IMR-90 (cell line): ENCODE measurements around the gene CABCOCO1. TPM values are rescaled to one million over a fixed set of nuclear protein-coding genes. Genes with fewer than 3 reads are reported as not detected.
A peak's percentile ranks its signal among the peaks of the same experiment; 100 is the strongest.

Experiments
- ATAC-seq: fragments of 200-7000 bp; cut with Tn5 transposase; 2 replicates; pipeline ENCODE4 v1.9.1; 2020; ENCODE audit warnings: low read depth, mild to moderate bottlenecking, moderate library complexity
- Bru-seq: library from RNA; stranded (reverse); fragments of 400-500 nt; gene quantifications from one replicate; lab custom pipeline; 2021; lab: Mats Ljungman, UMichigan
- BruChase-seq, 2 experiments: library from RNA; stranded (reverse); fragments of 400-500 nt; gene quantifications; one replicate each; lab custom pipeline; 2021; lab: Mats Ljungman, UMichigan
- BruUV-seq: library from RNA; stranded (reverse); fragments of 400-500 nt; replicated peaks from 2 replicates; lab custom pipeline; 2021; lab: Mats Ljungman, UMichigan
- CTCF ChIA-PET: fragments of 300-600 bp; formaldehyde crosslinking; extraction: SDS; loops from one replicate; lab custom pipeline; 2021; ENCODE audit warnings: antibody characterized with exemption; lab: Yijun Ruan, JAX
- POLR2A ChIA-PET: fragments of 300-600 bp; sonication (Branson Sonifier 250); formaldehyde crosslinking; loops from one replicate; lab custom pipeline; 2022; ENCODE audit warnings: antibody characterized with exemption; ENCODE audit not compliant: unreplicated experiment; lab: Charles Lee
- DNase-seq: peaks from one replicate; pipeline ENCODE4 v3.0.0; 2013
- H2AFZ ChIP-seq: replicated peaks from 2 replicates; pipeline ENCODE3; 2013; ENCODE audit warnings: low read length, mild to moderate bottlenecking; ENCODE audit not compliant: poor library complexity
- H2AK5ac ChIP-seq: 2 replicates; pipeline ENCODE4 v1.6.1; 2013; ENCODE audit warnings: low read depth, low read length, inconsistent platforms
- H2AK9ac ChIP-seq: replicated peaks from 2 replicates; pipeline ENCODE3; 2013; ENCODE audit warnings: mild to moderate bottlenecking, low read depth, low read length, moderate library complexity; ENCODE audit not compliant: poor library complexity
- H2BK120ac ChIP-seq: 2 replicates; pipeline ENCODE4 v1.6.1; 2013; ENCODE audit warnings: low read depth, low read length, inconsistent platforms
- H2BK15ac ChIP-seq: 3 replicates; pipeline ENCODE4 v1.6.1; 2013; ENCODE audit warnings: low read depth, low read length, inconsistent platforms
- H2BK20ac ChIP-seq: 2 replicates; pipeline ENCODE4 v1.6.1; 2013; ENCODE audit warnings: low read depth, mild to moderate bottlenecking, inconsistent platforms, low read length, moderate library complexity
- H2BK5ac ChIP-seq: 2 replicates; pipeline ENCODE4 v1.6.1; 2013; ENCODE audit warnings: mild to moderate bottlenecking, low read depth, low read length, inconsistent platforms; ENCODE audit not compliant: poor library complexity, severe bottlenecking
- H3K14ac ChIP-seq: replicated peaks from 2 replicates; pipeline ENCODE4 v1.6.1; 2013; ENCODE audit warnings: low read depth, low read length, inconsistent platforms
- H3K18ac ChIP-seq: 2 replicates; pipeline ENCODE4 v1.6.1; 2013; ENCODE audit warnings: low read depth, low read length, control low read depth
- H3K23ac ChIP-seq: 2 replicates; pipeline ENCODE4 v1.6.1; 2013; ENCODE audit warnings: low read depth, low read length, inconsistent platforms
- H3K27ac ChIP-seq: 2 replicates; pipeline ENCODE4 v1.5.1; 2013; ENCODE audit warnings: mild to moderate bottlenecking, control low read depth, low read length; ENCODE audit not compliant: insufficient read depth
- H3K27me3 ChIP-seq: 2 replicates; pipeline ENCODE4 v1.6.1; 2013; ENCODE audit warnings: low read length; ENCODE audit not compliant: control insufficient read depth, insufficient read depth
- H3K36me3 ChIP-seq: 2 replicates; pipeline ENCODE4 v1.6.1; 2013; ENCODE audit warnings: low read length, mixed read lengths; ENCODE audit not compliant: control insufficient read depth, insufficient read depth
- H3K4ac ChIP-seq: 2 replicates; pipeline ENCODE4 v1.6.1; 2013; ENCODE audit warnings: low read depth, low read length, inconsistent platforms
- H3K4me1 ChIP-seq: 2 replicates; pipeline ENCODE4 v1.6.1; 2013; ENCODE audit warnings: low read length, mixed read lengths; ENCODE audit not compliant: control insufficient read depth, insufficient read depth
- H3K4me2 ChIP-seq: 2 replicates; pipeline ENCODE4 v1.6.1; 2013; ENCODE audit warnings: low read depth, mild to moderate bottlenecking, control low read depth, low read length, moderate library complexity
- H3K4me3 ChIP-seq: 2 replicates; pipeline ENCODE4 v1.5.1; 2013; ENCODE audit warnings: low read depth, mild to moderate bottlenecking, control low read depth, low read length, moderate library complexity; ENCODE audit not compliant: insufficient read depth
- H3K56ac ChIP-seq: 2 replicates; pipeline ENCODE4 v1.6.1; 2013; ENCODE audit warnings: low read length, inconsistent platforms; ENCODE audit not compliant: insufficient read depth; ENCODE audit errors: extremely low read depth
- H3K79me1 ChIP-seq, 2 experiments: 2 replicates each; pipeline ENCODE4 v1.6.1; 2013; ENCODE audit warnings: low read length in 2 of 2, inconsistent platforms in 1 of 2, low read depth in 1 of 2
- H3K9ac ChIP-seq: 2 replicates; pipeline ENCODE4 v1.6.1; 2013; ENCODE audit warnings: low read depth, low read length, control low read depth
- H3K9me1 ChIP-seq: 2 replicates; pipeline ENCODE4 v1.6.1; 2013; ENCODE audit warnings: low read length, inconsistent platforms; ENCODE audit not compliant: insufficient read depth
- H3K9me3 ChIP-seq: 2 replicates; pipeline ENCODE4 v1.6.1; 2013; ENCODE audit warnings: low read length; ENCODE audit not compliant: control insufficient read depth, insufficient read depth
- H4K20me1 ChIP-seq: 2 replicates; pipeline ENCODE4 v1.6.1; 2013; ENCODE audit warnings: low read length, inconsistent platforms; ENCODE audit not compliant: insufficient read depth
- H4K5ac ChIP-seq: 2 replicates; pipeline ENCODE4 v1.6.1; 2013; ENCODE audit warnings: mild to moderate bottlenecking, low read depth, low read length, control low read depth
- H4K8ac ChIP-seq, 2 experiments: 2 replicates each; pipeline ENCODE4 v1.6.1; 2013; ENCODE audit warnings: low read depth in 2 of 2, low read length in 2 of 2, control low read depth in 1 of 2, inconsistent platforms in 1 of 2
- H4K91ac ChIP-seq: 2 replicates; pipeline ENCODE4 v1.6.1; 2013; ENCODE audit warnings: low read depth, low read length, inconsistent platforms; ENCODE audit not compliant: insufficient read depth
- BHLHE40 ChIP-seq: fragments of 150-350 bp; IDR thresholded peaks from 2 replicates; pipeline ENCODE4 v1.6.1; 2016; ENCODE audit warnings: mild to moderate bottlenecking, low read depth, low read length
- CEBPB ChIP-seq: IDR thresholded peaks from 2 replicates; pipeline ENCODE4 v1.6.1; 2012; ENCODE audit warnings: low read depth, low read length, improper control_type of control experiment
- CHD1 ChIP-seq: IDR thresholded peaks from 2 replicates; pipeline ENCODE4 v1.6.1; 2012; ENCODE audit warnings: low read depth, low read length, improper control_type of control experiment
- ELK1 ChIP-seq: fragments of 150-350 bp; IDR thresholded peaks from 2 replicates; pipeline ENCODE4 v1.6.1; 2016; ENCODE audit warnings: low read depth, mild to moderate bottlenecking, low read length, moderate library complexity, borderline replicate concordance
- FOS ChIP-seq: fragments of 150-350 bp; IDR thresholded peaks from 2 replicates; pipeline ENCODE4 v1.6.1; 2016; ENCODE audit warnings: low read depth, low read length
- MAFK ChIP-seq: IDR thresholded peaks from 2 replicates; pipeline ENCODE4 v1.6.1; 2012; ENCODE audit warnings: low read depth, low read length, improper control_type of control experiment
- POLR2A ChIP-seq: IDR thresholded peaks from 2 replicates; pipeline ENCODE4 v1.6.1; 2012; ENCODE audit warnings: mild to moderate bottlenecking, low read depth, low read length
- RAD21 ChIP-seq: IDR thresholded peaks from 2 replicates; pipeline ENCODE4 v1.6.1; 2012; ENCODE audit warnings: low read length, improper control_type of control experiment
- RCOR1 ChIP-seq: IDR thresholded peaks from 2 replicates; pipeline ENCODE4 v1.6.1; 2012; ENCODE audit warnings: mild to moderate bottlenecking, low read length, improper control_type of control experiment; ENCODE audit not compliant: insufficient replicate concordance
- RFX5 ChIP-seq: IDR thresholded peaks from 2 replicates; pipeline ENCODE4 v1.8.0; 2012; ENCODE audit warnings: low read depth, mild to moderate bottlenecking, low read length, moderate library complexity
- SMC3 ChIP-seq: fragments of 150-350 bp; IDR thresholded peaks from 2 replicates; pipeline ENCODE4 v1.6.1; 2016; ENCODE audit warnings: low read depth, mild to moderate bottlenecking, antibody characterized with exemption, low read length, moderate library complexity
- WGBS, 2 experiments: methylation state at CpG; one replicate each; pipeline versions ENCODE4 v1.1.5 to v1.1.7; 2013; ENCODE audit warnings: missing lambda C conversion rate in 2 of 2; ENCODE audit not compliant: insufficient read length in 1 of 2; ENCODE audit errors: extremely low coverage in 2 of 2; 5-methylcytosine and 5-hydroxymethylcytosine counted together
- dilution Hi-C: fragments of 300-500 bp; cut with HindIII; formaldehyde crosslinking; loops from one replicate; pipeline ENCODE4 v1.14.3; 2018; ENCODE audit warnings: low sequenced_read_pairs; ENCODE audit not compliant: unreplicated experiment
- in situ Hi-C: fragments of 300-500 bp; cut with MboI; formaldehyde crosslinking; loops from 3 replicates; pipeline ENCODE4 v1.14.3; 2019; ENCODE audit warnings: low sequenced_read_pairs, inconsistent platforms, mixed read lengths
- intact Hi-C: fragments of 100-400 bp; cut with micrococcal nuclease; formaldehyde crosslinking; loops from 2 replicates; pipeline ENCODE4 v1.10.0; 2022
- long read RNA-seq: library from polyadenylated mRNA; unstranded; transcript quantifications from one replicate; pipeline ENCODE4 v2.0.0, GENCODE V29; 2021; ENCODE audit not compliant: unreplicated experiment
- polyA plus RNA-seq, 3 experiments: library from polyadenylated mRNA; depleted of rRNA; stranded (reverse); fragments of >200 nt; gene quantifications; 2 replicates each; pipeline ENCODE4 v1.2.3, GENCODE V29; 2012; ENCODE audit warnings: low replicate concordance in 1 of 3
- total RNA-seq: library from RNA; depleted of rRNA; stranded (reverse); fragments of >200 nt; gene quantifications from 2 replicates; pipeline ENCODE4 v1.2.3, GENCODE V29; 2012; rRNA removed
- TF ChIP-seq, protein P1 (sequence below): conservative IDR thresholded peaks from 2 replicates; pipeline ENCODE4 v1.5.1; 2012; ENCODE audit warnings: mild to moderate bottlenecking, low read depth, low read length, improper control_type of control experiment

CABCOCO1 gene
- under 0.01 and 0.18 TPM in 2 replicates for total RNA-seq
- polyA plus RNA-seq (2012; rRNA removed), result 0.19 and 0.31 TPM in 2 replicates
- polyA plus RNA-seq (2012; cell fraction: cytosol; rRNA removed), result not detected in 2 replicates
- polyA plus RNA-seq (2012; cell fraction: nucleus; rRNA removed; ENCODE audit: low replicate concordance), result not detected in 2 replicates
- percentile 23 among the genes with signal in this experiment for Bru-seq, nascent RNA
- percentile 16 among the genes with signal in this experiment for BruChase-seq, experiment 1, labeled RNA remaining after a 6-hour chase
- percentile 22 among the genes with signal in this experiment for BruChase-seq, experiment 2, labeled RNA remaining after a 2-hour chase
- long read RNA-seq, partial matches to known transcripts, result 0 of 3 reads
- long read RNA-seq, other reads (novel, unspliced or antisense), result 3 of 3 reads

- DNase-seq (peak; percentile 32), ATAC-seq (peak; percentile 99)
- peak within 1 kb of the TSS; percentile 76 for H2BK120ac ChIP-seq
- 0 out of 2 replicates have a peak within 1 kb of the TSS, but pooled peaks have one; percentile 1 for H4K5ac ChIP-seq
- no peak within 1 kb of the TSS for H2AK9ac ChIP-seq
- peak within 1 kb of the TSS; percentile 16 to 29; a peak in 3 of 4 replicates for H4K8ac ChIP-seq
- 4% methylated on average over 36 of the region's 51 CpGs; no CpG with 5 or more reads in 1 of the 2 experiments for WGBS, 2 experiments
- no peaks in the 10 kb centered on the region for H3K79me1 ChIP-seq
- ChIA-PET CTCF (no interaction called here), POLR2A (no interaction called here)
- H2BK20ac ChIP-seq, result peak within 1 kb of the TSS; percentile 66; the same call in 1 of the 2 replicates
- H4K20me1 ChIP-seq, result no peaks in the 10 kb centered on the region
- peak within 1 kb of the TSS; percentile 83 for H3K4me3 ChIP-seq
- peak within 1 kb of the TSS; percentile 51 for H3K4me2 ChIP-seq
- no peaks in the 10 kb centered on the region for H3K36me3 ChIP-seq
- peak within 1 kb of the TSS; percentile 91 for H2AFZ ChIP-seq
- H3K18ac ChIP-seq, result no peak within 1 kb of the TSS
- H3K27me3 ChIP-seq, result no peaks in the 10 kb centered on the region
- 0 out of 3 replicates have a peak within 1 kb of the TSS, but pooled peaks have one; percentile 61 for H2BK15ac ChIP-seq
- H3K14ac ChIP-seq, result peak within 1 kb of the TSS; percentile 43; the same call in 1 of the 2 replicates
- H2AK5ac ChIP-seq, result no peak within 1 kb of the TSS
- H3K27ac ChIP-seq, result peak within 1 kb of the TSS; percentile 18; the same call in 1 of the 2 replicates
- H3K23ac ChIP-seq, result no peak within 1 kb of the TSS
- in situ Hi-C loops, result no loop called here
- no peaks in the 10 kb centered on the region for H3K9me1 ChIP-seq
- no peaks in the 10 kb centered on the region for H3K4me1 ChIP-seq
- no peak within 1 kb of the TSS for H2BK5ac ChIP-seq
- BruUV-seq, result no TSS peak
- TF ChIP-seq RAD21, result peak; percentile 13; the same call in 1 of the 2 replicates
- TF ChIP-seq CHD1, result no peak
- TF ChIP-seq BHLHE40, result no peak
- no peak for TF ChIP-seq POLR2A
- no peak for TF ChIP-seq CEBPB
- TF ChIP-seq SMC3, result no peak
- no peak for TF ChIP-seq RFX5
- no peak for TF ChIP-seq FOS
- TF ChIP-seq, protein P1, sequence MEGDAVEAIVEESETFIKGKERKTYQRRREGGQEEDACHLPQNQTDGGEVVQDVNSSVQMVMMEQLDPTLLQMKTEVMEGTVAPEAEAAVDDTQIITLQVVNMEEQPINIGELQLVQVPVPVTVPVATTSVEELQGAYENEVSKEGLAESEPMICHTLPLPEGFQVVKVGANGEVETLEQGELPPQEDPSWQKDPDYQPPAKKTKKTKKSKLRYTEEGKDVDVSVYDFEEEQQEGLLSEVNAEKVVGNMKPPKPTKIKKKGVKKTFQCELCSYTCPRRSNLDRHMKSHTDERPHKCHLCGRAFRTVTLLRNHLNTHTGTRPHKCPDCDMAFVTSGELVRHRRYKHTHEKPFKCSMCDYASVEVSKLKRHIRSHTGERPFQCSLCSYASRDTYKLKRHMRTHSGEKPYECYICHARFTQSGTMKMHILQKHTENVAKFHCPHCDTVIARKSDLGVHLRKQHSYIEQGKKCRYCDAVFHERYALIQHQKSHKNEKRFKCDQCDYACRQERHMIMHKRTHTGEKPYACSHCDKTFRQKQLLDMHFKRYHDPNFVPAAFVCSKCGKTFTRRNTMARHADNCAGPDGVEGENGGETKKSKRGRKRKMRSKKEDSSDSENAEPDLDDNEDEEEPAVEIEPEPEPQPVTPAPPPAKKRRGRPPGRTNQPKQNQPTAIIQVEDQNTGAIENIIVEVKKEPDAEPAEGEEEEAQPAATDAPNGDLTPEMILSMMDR, result 0 out of 2 replicates have a peak, but pooled peaks have one; percentile 22
- no peak for TF ChIP-seq RCOR1
- no peak for TF ChIP-seq ELK1
- TF ChIP-seq MAFK, result no peak
- peak within 1 kb of the TSS; percentile 53; the same call in 1 of the 2 replicates for H3K4ac ChIP-seq
- no peaks in the 10 kb centered on the region for H3K9me3 ChIP-seq
- H3K9ac ChIP-seq, result peak within 1 kb of the TSS; percentile 57
- dilution Hi-C loops, result no loop called here
- intact Hi-C loops, result no loop called here
- H3K56ac ChIP-seq, result no peak within 1 kb of the TSS
- H4K91ac ChIP-seq, result peak within 1 kb of the TSS; percentile 60
Observed at GRCh38 chr10:61662794-61663259, at the start of gene CABCOCO1. Gene CABCOCO1 (plus strand): TSS chr10:61662929. CDS start chr10:61662973, 44 bp downstream.
